Kidney epithelial cell (primary cell): ENCODE results near the gene TSPAN5. TPM values are rescaled to one million over a fixed set of nuclear protein-coding genes. Genes with fewer than 3 reads are reported as not detected.

Experiments
- DNase-seq: peaks from one replicate; pipeline ENCODE4 v3.0.0-alpha.2; 2010; ENCODE audit warnings: low read depth
- H3K27me3 ChIP-seq: 2 replicates; pipeline ENCODE4 v1.6.0; 2011; ENCODE audit warnings: low read length; ENCODE audit not compliant: control insufficient read depth, insufficient read depth
- H3K36me3 ChIP-seq: 2 replicates; pipeline ENCODE4 v1.5.1; 2011; ENCODE audit warnings: low read length; ENCODE audit not compliant: control insufficient read depth, insufficient read depth
- H3K4me3 ChIP-seq: 2 replicates; pipeline ENCODE4 v1.5.1; 2011; ENCODE audit warnings: low read depth, mild to moderate bottlenecking, control low read depth, low read length
- total RNA-seq: library from RNA; depleted of rRNA; stranded (reverse); fragments of >200 nt; gene quantifications from 2 replicates; pipeline ENCODE4 v1.2.3, GENCODE V29; 2015
- TF ChIP-seq, protein P1 (sequence below): IDR thresholded peaks from 2 replicates; pipeline ENCODE4 v1.5.1; 2011; ENCODE audit warnings: mild to moderate bottlenecking, moderate library complexity, low read length, control low read depth, inconsistent platforms; ENCODE audit not compliant: insufficient read depth, poor library complexity, severe bottlenecking

Gene TSPAN5
- total RNA-seq, 1 donor from 2014 or later = 20.5 TPM

DNA sequence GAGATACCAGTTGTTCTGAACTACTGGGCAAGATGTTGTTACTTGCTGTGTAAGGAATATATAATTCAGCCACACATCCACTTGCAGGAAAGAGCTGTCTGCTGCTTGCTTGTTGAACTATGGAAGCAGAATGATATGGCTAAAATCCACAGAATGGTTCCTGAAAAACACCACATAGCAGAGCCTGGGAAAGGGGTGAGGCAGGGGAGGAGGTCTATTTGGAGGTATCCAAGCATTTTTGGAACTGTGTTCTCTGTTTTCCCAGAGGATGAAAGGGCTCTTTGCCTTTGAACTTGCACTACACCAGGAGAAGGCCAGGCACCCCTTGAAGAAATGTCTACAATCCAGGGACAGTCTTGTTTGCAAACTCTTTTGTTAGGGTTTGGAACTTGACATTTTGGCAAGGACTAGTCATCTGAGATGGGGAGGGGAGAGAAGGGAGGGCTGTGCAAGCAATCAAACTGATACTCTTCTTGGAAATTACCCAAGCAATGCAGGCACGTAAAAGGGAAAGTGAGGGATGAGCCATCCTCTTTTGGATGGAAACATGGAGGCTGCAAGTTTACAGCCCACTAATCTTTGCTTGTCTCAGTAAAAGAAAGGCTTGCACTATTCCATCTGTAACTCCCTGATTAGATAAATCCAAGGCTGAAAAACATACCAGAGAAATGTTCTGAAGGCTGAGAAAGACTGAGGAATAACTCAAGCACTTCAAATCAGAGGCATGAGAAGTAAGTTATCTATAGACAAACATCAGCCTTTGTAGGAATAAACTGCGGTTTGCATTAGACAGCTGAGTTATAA, 141.0 kb downstream of the TSPAN5 start:
- TF ChIP-seq, protein P1, sequence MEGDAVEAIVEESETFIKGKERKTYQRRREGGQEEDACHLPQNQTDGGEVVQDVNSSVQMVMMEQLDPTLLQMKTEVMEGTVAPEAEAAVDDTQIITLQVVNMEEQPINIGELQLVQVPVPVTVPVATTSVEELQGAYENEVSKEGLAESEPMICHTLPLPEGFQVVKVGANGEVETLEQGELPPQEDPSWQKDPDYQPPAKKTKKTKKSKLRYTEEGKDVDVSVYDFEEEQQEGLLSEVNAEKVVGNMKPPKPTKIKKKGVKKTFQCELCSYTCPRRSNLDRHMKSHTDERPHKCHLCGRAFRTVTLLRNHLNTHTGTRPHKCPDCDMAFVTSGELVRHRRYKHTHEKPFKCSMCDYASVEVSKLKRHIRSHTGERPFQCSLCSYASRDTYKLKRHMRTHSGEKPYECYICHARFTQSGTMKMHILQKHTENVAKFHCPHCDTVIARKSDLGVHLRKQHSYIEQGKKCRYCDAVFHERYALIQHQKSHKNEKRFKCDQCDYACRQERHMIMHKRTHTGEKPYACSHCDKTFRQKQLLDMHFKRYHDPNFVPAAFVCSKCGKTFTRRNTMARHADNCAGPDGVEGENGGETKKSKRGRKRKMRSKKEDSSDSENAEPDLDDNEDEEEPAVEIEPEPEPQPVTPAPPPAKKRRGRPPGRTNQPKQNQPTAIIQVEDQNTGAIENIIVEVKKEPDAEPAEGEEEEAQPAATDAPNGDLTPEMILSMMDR = no peak
- Histone ChIP-seq H3K27me3 (no peaks in the 10 kb centered on the region), H3K36me3 (no peaks in the 10 kb centered on the region), H3K4me3 (no peak overlapping the region)
- no peak for DNase-seq

GRCh38 chr4:98516441-98517217, 141.8 kb downstream of the TSPAN5 start:
- no peak for DNase-seq
- no peaks in the 10 kb centered on the region for H3K36me3 ChIP-seq
- TF ChIP-seq, protein P1 = no peak
- H3K27me3 ChIP-seq = no peaks in the 10 kb centered on the region
- no peak overlapping the region for H3K4me3 ChIP-seq

- peak; percentile 70 for DNase-seq
- TF ChIP-seq, protein P1 = no peak
- H3K36me3 ChIP-seq = no peaks in the 10 kb centered on the region
- no peak overlapping the region for H3K4me3 ChIP-seq
- H3K27me3 ChIP-seq = no peaks in the 10 kb centered on the region
Measured at GRCh38 chr4:98516042-98516440, 142.4 kb downstream of the TSPAN5 start.

- no peaks in the 10 kb centered on the region for H3K27me3 ChIP-seq
- no peaks in the 10 kb centered on the region for H3K36me3 ChIP-seq
- DNase-seq = no peak
- TF ChIP-seq, protein P1 = no peak
- H3K4me3 ChIP-seq = no peak overlapping the region
Measured at GRCh38 chr4:98515470-98515809, 143.0 kb downstream of the TSPAN5 start.

GRCh38 chr4:98514741-98515469, 143.5 kb downstream of the TSPAN5 start:
- Histone ChIP-seq H3K4me3 (no peak overlapping the region), H3K27me3 (no peaks in the 10 kb centered on the region), H3K36me3 (no peaks in the 10 kb centered on the region)
- DNase-seq = no peak
- TF ChIP-seq, protein P1 = no peak
